GM19099 (cell line): ENCODE results near the gene HAUS1.

ENCODE experiments used
- POLR2A ChIP-seq: IDR thresholded peaks from 3 replicates; pipeline ENCODE4 v1.6.1; 2011; ENCODE audit warnings: low read depth; ENCODE audit not compliant: insufficient read length; ENCODE audit errors: extremely low read depth

HAUS1 gene

GRCh38 chr18:46072376-46072867 is 31.8 kb upstream of the HAUS1 start:
- no peak for TF ChIP-seq POLR2A

- no peak for TF ChIP-seq POLR2A
These were observed 31.2 kb upstream of the HAUS1 start for GRCh38 chr18:46072959-46073358.

DNA sequence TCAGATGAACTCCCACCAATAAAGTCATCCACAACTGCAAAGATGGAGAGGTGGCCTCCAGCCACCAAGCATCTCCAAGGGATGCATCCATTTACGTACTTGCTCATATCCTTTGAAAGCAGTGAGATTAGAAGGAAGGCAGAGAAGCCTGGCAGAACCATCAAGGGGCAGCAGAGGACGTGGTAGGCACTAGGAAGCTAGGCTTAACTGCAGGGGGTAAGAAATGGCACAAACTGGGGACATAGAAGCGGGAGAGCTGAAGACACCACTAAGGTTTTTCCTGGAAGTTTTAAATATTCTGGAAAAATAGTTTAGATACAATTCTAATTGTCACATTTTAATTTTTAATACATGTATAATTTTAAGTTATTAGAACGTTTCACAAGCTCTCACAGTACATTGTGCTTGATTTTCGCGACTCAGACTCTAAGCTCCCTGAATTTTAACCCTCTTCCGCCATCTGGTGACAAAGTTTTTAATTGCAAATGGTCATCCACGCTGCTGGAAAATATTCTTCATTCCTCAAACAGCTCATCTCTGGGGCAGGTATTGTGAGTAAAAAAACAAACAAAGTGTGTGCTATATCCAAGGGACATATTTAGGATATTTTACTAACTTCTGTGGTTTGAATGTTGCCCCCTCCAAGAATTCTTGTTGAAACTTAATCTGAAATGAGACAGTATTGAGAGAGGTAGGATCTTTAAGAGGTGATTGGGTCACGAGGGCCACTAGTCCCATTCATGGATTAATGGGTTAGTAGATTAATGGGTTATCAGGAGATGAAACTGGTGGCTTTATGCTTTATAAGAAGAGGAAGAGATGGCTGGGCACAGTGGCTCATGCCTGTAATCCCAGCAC is 30.5 kb upstream of the HAUS1 start:
- no peak for TF ChIP-seq POLR2A

- TF ChIP-seq POLR2A, result no peak
These were observed 24.8 kb upstream of the HAUS1 start for GRCh38 chr18:46079336-46079735.

GRCh38 chr18:46080156-46080555 is 24.0 kb upstream of the HAUS1 start:
- no peak for TF ChIP-seq POLR2A

GRCh38 chr18:46084431-46084830 is 19.8 kb upstream of the HAUS1 start:
- no peak for TF ChIP-seq POLR2A

DNA sequence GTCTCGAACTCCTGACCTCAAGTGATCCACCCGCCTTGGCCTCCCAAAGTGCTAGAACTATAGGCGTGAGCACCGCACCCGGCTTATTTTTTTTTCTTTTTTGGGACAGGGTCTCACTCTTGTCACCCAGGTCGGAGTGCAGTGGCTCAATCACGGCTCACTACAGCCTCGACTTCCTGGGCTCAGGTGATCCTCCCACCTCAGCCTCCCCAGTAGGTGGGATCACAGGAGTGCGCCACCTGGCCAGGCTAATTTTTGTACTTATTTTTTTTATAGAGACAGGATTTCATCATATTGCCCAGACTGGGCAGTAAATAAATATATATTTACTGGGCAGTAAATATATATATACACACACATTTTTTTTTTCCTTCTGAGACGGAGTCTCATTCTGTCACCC is 8.7 kb upstream of the HAUS1 start:
- TF ChIP-seq POLR2A, result no peak

- no peak for TF ChIP-seq POLR2A
These were observed 7.4 kb upstream of the HAUS1 start for GRCh38 chr18:46096651-46097300.

DNA sequence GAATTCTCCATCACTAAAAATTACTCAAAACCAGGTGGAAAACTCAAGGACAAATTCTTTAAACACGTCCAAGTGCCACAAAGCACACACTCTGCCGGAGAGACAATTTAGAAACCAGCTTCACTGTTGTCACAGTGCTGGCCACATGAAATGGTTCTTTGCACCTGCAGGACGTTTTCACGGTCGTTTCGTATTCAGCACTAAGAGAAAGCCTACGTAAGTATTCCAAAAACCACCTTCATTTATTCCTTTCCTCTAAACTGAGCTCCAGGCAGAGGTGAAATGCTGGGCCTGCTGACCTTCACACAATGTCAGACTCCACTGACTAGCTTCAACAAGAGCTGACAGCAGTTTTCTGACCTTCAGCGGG is 6.8 kb upstream of the HAUS1 start:
- TF ChIP-seq POLR2A, result no peak

- TF ChIP-seq POLR2A, result peak; percentile 94
These were observed 6.2 kb upstream of the HAUS1 start, which contains the start of gene ATP5F1A for GRCh38 chr18:46097801-46098615. Gene ATP5F1A, minus strand, starts transcription at chr18:46098296. Its CDS starts 65 bp downstream, at chr18:46098231.

- no peak for TF ChIP-seq POLR2A
These were observed 5.6 kb upstream of the HAUS1 start for GRCh38 chr18:46098616-46098933.

DNA sequence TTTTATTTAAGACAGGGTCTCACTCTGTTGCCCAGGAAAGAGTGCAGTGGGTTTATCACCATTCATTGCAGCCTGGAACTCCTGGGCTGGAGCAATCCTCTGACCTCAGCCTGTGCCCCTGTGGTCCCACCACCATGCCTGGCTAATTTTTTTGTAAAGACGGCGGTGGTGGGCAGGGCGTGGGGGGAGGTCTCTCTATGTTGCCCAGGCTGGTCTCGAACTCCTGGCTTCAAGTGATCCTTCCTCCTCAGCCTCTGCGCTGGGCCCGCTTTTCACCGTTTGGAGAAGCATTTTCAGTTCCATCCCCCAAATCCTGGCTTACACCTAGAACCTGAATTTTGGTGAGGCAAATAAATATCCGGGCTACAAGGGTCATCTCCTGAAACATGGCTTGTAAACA is 4.7 kb upstream of the HAUS1 start:
- no peak for TF ChIP-seq POLR2A

- TF ChIP-seq POLR2A, result no peak
These were observed 5.2 kb downstream of the HAUS1 start for GRCh38 chr18:46109386-46109785.

GRCh38 chr18:46110406-46110805 is 6.2 kb downstream of the HAUS1 start:
- no peak for TF ChIP-seq POLR2A

DNA sequence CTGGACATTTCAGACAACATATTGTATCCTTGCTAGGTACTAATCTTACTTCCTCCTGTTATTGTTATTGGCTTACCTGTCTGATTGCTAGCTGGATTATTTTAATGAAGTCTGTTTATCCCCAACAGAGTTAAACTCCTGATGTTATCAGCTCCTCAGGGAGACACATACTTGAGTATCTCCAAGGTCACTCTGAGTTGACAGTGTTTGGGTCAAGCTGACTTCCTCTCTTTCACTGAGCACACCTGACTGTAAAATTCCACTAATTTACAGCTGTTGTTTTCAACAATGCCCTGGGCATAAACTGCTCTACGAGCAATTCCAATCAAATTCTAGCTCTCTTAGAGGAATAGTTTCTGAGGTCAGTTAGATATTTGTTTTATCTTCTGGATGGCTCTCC is 9.6 kb downstream of the HAUS1 start:
- no peak for TF ChIP-seq POLR2A
